Brain microvascular endothelial cell (primary cell): ENCODE results near the gene ARHGAP24.

Experiments
- DNase-seq: peaks from one replicate; pipeline ENCODE4 v3.0.0-alpha.2; 2020
- H3K27ac ChIP-seq: fragments of 250-450 bp; sonication (Bioruptor Pico); 2 replicates; pipeline ENCODE4 v1.5.1; 2020; ENCODE audit warnings: mild to moderate bottlenecking, moderate library complexity
- H3K27me3 ChIP-seq: fragments of 250-450 bp; sonication (Bioruptor Pico); replicated peaks from 2 replicates; pipeline ENCODE4 v1.5.1; 2020; ENCODE audit warnings: mild to moderate bottlenecking
- H3K36me3 ChIP-seq: fragments of 250-450 bp; sonication (Bioruptor Pico); replicated peaks from 2 replicates; pipeline ENCODE4 v1.5.1; 2020; ENCODE audit warnings: mild to moderate bottlenecking
- H3K4me3 ChIP-seq: 2 replicates; pipeline ENCODE4 v1.5.1; 2011; ENCODE audit warnings: low read depth, mild to moderate bottlenecking, control low read depth, low read length, moderate library complexity
- in situ Hi-C: cut with HindIII; loops from 2 replicates; pipeline ENCODE4 v1.10.0; 2017; ENCODE audit warnings: low sequenced_read_pairs, low pct_ligation_motif_present
- TF ChIP-seq, protein P1 (sequence below): IDR thresholded peaks from 2 replicates; pipeline ENCODE4 v1.5.1; 2011; ENCODE audit warnings: low read depth, mild to moderate bottlenecking, moderate library complexity, low read length, control low read depth, inconsistent platforms; ENCODE audit errors: missing control alignments

ARHGAP24 gene

DNA sequence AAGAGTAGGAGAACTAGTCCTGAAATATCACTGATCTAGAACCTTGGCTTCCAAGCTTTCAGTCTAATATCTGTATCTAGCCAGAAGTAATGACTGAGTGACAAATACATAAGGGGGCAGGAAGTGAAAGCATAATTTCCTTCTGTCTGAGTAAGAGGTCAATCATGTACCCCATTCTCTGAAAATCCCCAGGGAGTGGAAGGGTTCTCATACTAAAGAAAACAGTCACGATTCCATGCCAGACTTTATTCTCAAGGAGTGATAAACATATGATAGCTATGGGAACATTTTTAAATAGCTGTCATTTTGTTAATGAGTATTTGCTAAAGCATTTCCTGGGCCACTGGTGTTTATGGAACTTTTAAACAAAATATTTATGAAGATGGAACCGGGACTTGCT, 308.5 kb downstream of the ARHGAP24 start:
- TF ChIP-seq, protein P1, sequence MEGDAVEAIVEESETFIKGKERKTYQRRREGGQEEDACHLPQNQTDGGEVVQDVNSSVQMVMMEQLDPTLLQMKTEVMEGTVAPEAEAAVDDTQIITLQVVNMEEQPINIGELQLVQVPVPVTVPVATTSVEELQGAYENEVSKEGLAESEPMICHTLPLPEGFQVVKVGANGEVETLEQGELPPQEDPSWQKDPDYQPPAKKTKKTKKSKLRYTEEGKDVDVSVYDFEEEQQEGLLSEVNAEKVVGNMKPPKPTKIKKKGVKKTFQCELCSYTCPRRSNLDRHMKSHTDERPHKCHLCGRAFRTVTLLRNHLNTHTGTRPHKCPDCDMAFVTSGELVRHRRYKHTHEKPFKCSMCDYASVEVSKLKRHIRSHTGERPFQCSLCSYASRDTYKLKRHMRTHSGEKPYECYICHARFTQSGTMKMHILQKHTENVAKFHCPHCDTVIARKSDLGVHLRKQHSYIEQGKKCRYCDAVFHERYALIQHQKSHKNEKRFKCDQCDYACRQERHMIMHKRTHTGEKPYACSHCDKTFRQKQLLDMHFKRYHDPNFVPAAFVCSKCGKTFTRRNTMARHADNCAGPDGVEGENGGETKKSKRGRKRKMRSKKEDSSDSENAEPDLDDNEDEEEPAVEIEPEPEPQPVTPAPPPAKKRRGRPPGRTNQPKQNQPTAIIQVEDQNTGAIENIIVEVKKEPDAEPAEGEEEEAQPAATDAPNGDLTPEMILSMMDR = no peak
- Histone ChIP-seq H3K27ac (peak overlapping the region; percentile 96), H3K27me3 (no peaks in the 10 kb centered on the region), H3K4me3 (no peak overlapping the region), H3K36me3 (no peaks in the 10 kb centered on the region)
- in situ Hi-C loops = no loop called here
- peak; percentile 90 for DNase-seq

DNA sequence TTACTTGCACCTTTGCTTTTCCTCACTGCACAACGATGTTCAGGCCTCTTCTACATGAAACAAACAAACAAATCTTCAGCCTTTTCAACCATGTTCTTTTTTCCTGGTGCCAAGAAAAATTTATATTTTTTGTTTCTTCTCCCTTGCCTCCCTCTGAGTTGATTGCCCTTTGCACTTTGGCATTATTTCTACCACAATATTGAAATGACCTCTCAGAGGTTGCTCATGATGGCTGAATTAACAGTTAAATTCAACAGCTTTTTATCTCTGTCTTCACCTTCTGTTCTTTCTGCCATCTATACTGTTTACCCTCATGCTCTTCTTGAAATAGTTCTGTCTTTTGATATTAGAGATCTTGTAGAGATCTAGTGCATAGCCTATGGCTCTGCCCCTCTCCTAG, 308.9 kb downstream of the ARHGAP24 start:
- Histone ChIP-seq H3K36me3 (no peaks in the 10 kb centered on the region), H3K27me3 (no peaks in the 10 kb centered on the region), H3K4me3 (no peak overlapping the region), H3K27ac (peak overlapping the region; percentile 96)
- no peak for DNase-seq
- TF ChIP-seq, protein P1 = no peak
- in situ Hi-C loops = no loop called here

DNA sequence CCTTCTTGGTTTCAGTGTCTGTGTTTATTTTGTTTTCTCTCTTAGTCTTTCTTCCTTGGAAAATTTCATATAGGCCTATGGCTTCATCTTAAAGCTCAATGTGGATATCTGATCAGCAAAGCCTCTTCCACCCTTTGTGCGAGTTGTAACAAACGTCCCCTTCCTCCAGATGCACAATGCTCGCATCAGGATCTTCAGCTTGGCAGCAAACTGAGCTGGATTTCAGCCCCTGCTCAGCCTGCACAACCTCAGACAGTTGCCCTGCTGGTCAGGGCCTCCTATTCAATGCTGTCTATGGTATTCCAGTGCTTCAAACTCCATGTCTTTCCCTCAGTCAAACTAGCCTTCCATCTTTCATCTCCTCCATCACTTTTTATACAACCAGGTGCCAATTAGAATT, 309.4 kb downstream of the ARHGAP24 start:
- Histone ChIP-seq H3K27ac (peak overlapping the region; percentile 96), H3K4me3 (no peak overlapping the region), H3K36me3 (no peaks in the 10 kb centered on the region), H3K27me3 (no peaks in the 10 kb centered on the region)
- in situ Hi-C loops = no loop called here
- TF ChIP-seq, protein P1 = no peak
- no peak for DNase-seq

DNA sequence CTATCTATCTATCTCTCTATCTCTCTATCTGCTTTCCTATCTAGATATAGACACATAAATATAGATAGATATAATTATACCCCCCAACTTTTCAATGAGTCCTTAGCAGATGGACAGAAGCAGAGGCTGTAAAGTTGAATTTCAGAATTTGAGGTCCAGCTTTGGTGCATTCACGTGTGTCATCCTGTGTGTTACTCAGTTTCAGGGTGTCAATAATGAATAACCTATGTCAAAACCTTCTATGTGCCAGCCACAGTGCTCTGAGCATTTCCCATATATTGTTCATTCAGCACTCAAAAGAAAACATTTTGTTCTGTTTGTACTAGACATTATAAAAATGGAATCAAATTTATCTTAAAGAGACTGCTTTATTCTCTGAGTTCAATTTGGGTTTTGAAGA, 310.0 kb downstream of the ARHGAP24 start:
- H3K27ac ChIP-seq = peak overlapping the region; percentile 96
- DNase-seq = no peak
- in situ Hi-C loops = no loop called here

DNA sequence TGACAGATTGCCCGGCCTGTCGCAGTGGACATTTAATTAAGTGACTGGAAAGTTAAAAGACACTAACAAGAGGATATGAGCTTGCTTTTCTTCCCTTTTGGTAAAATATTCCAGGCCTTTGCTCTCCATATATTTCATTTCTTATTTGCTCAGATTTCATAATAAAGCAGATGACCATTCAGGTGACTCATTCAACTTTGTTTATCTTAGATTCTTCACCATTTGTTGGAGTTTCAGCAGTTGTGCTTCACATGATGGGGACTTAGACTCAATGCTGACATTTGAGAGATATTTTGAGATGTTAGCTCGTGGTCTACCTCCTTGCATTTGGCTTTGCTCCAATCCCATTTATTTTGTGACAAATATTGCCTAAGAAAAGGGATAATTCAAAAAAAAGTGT, 312.2 kb downstream of the ARHGAP24 start:
- no peaks in the 10 kb centered on the region for H3K36me3 ChIP-seq
- in situ Hi-C loops = no loop called here
- no peaks in the 10 kb centered on the region for H3K27me3 ChIP-seq
- peak; percentile 60 for DNase-seq
- peak overlapping the region; percentile 78 for H3K27ac ChIP-seq
- TF ChIP-seq, protein P1 = no peak
- H3K4me3 ChIP-seq = no peak overlapping the region

More for the DNA sequence above, 310.0 kb downstream of the ARHGAP24 start:
- no peaks in the 10 kb centered on the region for H3K36me3 ChIP-seq
- no peak overlapping the region for H3K4me3 ChIP-seq
- TF ChIP-seq, protein P1 = no peak
- no peaks in the 10 kb centered on the region for H3K27me3 ChIP-seq

DNA sequence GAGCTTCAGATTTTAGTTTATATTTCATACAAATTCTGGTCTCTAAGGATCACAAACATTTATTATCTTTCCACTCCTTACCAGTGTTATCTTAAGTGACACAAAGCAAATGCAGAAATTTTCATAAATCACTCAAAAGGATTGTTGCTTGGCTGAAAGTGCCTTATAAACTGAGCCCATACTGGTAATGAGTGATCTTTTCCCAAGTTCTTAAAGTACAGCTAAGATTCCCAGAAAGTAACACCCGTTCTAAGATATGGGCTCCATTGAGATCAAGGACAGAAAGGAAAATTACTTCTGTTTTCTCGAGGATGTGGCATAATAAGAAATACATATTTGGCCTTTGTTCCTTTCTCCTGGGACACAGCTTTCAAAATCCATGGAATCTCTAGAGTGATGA, 313.7 kb downstream of the ARHGAP24 start:
- DNase-seq = no peak
- Histone ChIP-seq H3K27me3 (no peaks in the 10 kb centered on the region), H3K27ac (no peak overlapping the region), H3K4me3 (no peak overlapping the region), H3K36me3 (no peaks in the 10 kb centered on the region)
- TF ChIP-seq, protein P1 = no peak
- in situ Hi-C loops = no loop called here
